IMR-90 (cell line): ENCODE results near the gene PCK1. TPM values are rescaled to one million over a fixed set of nuclear protein-coding genes. Genes with fewer than 3 reads are reported as not detected.

ENCODE experiments used
- ATAC-seq: fragments of 200-7000 bp; cut with Tn5 transposase; 2 replicates; pipeline ENCODE4 v1.9.1; 2020; ENCODE audit warnings: low read depth, mild to moderate bottlenecking, moderate library complexity
- BruUV-seq: library from RNA; stranded (reverse); fragments of 400-500 nt; replicated peaks from 2 replicates; lab custom pipeline; 2021; lab: Mats Ljungman, UMichigan
- CTCF ChIA-PET: fragments of 300-600 bp; formaldehyde crosslinking; extraction: SDS; loops from one replicate; lab custom pipeline; 2021; ENCODE audit warnings: antibody characterized with exemption; lab: Yijun Ruan, JAX
- POLR2A ChIA-PET: fragments of 300-600 bp; sonication (Branson Sonifier 250); formaldehyde crosslinking; loops from one replicate; lab custom pipeline; 2022; ENCODE audit warnings: antibody characterized with exemption; ENCODE audit not compliant: unreplicated experiment; lab: Charles Lee
- DNase-seq: peaks from one replicate; pipeline ENCODE4 v3.0.0; 2013
- H2AFZ ChIP-seq: replicated peaks from 2 replicates; pipeline ENCODE3; 2013; ENCODE audit warnings: low read length, mild to moderate bottlenecking; ENCODE audit not compliant: poor library complexity
- H2AK5ac ChIP-seq: 2 replicates; pipeline ENCODE4 v1.6.1; 2013; ENCODE audit warnings: low read depth, low read length, inconsistent platforms
- H2AK9ac ChIP-seq: replicated peaks from 2 replicates; pipeline ENCODE3; 2013; ENCODE audit warnings: mild to moderate bottlenecking, low read depth, low read length, moderate library complexity; ENCODE audit not compliant: poor library complexity
- H2BK120ac ChIP-seq: 2 replicates; pipeline ENCODE4 v1.6.1; 2013; ENCODE audit warnings: low read depth, low read length, inconsistent platforms
- H2BK15ac ChIP-seq: 3 replicates; pipeline ENCODE4 v1.6.1; 2013; ENCODE audit warnings: low read depth, low read length, inconsistent platforms
- H2BK20ac ChIP-seq: 2 replicates; pipeline ENCODE4 v1.6.1; 2013; ENCODE audit warnings: low read depth, mild to moderate bottlenecking, inconsistent platforms, low read length, moderate library complexity
- H2BK5ac ChIP-seq: 2 replicates; pipeline ENCODE4 v1.6.1; 2013; ENCODE audit warnings: mild to moderate bottlenecking, low read depth, low read length, inconsistent platforms; ENCODE audit not compliant: poor library complexity, severe bottlenecking
- H3K14ac ChIP-seq: replicated peaks from 2 replicates; pipeline ENCODE4 v1.6.1; 2013; ENCODE audit warnings: low read depth, low read length, inconsistent platforms
- H3K18ac ChIP-seq: 2 replicates; pipeline ENCODE4 v1.6.1; 2013; ENCODE audit warnings: low read depth, low read length, control low read depth
- H3K23ac ChIP-seq: 2 replicates; pipeline ENCODE4 v1.6.1; 2013; ENCODE audit warnings: low read depth, low read length, inconsistent platforms
- H3K27ac ChIP-seq: 2 replicates; pipeline ENCODE4 v1.5.1; 2013; ENCODE audit warnings: mild to moderate bottlenecking, control low read depth, low read length; ENCODE audit not compliant: insufficient read depth
- H3K27me3 ChIP-seq: 2 replicates; pipeline ENCODE4 v1.6.1; 2013; ENCODE audit warnings: low read length; ENCODE audit not compliant: control insufficient read depth, insufficient read depth
- H3K36me3 ChIP-seq: 2 replicates; pipeline ENCODE4 v1.6.1; 2013; ENCODE audit warnings: low read length, mixed read lengths; ENCODE audit not compliant: control insufficient read depth, insufficient read depth
- H3K4ac ChIP-seq: 2 replicates; pipeline ENCODE4 v1.6.1; 2013; ENCODE audit warnings: low read depth, low read length, inconsistent platforms
- H3K4me1 ChIP-seq: 2 replicates; pipeline ENCODE4 v1.6.1; 2013; ENCODE audit warnings: low read length, mixed read lengths; ENCODE audit not compliant: control insufficient read depth, insufficient read depth
- H3K4me2 ChIP-seq: 2 replicates; pipeline ENCODE4 v1.6.1; 2013; ENCODE audit warnings: low read depth, mild to moderate bottlenecking, control low read depth, low read length, moderate library complexity
- H3K4me3 ChIP-seq: 2 replicates; pipeline ENCODE4 v1.5.1; 2013; ENCODE audit warnings: low read depth, mild to moderate bottlenecking, control low read depth, low read length, moderate library complexity; ENCODE audit not compliant: insufficient read depth
- H3K56ac ChIP-seq: 2 replicates; pipeline ENCODE4 v1.6.1; 2013; ENCODE audit warnings: low read length, inconsistent platforms; ENCODE audit not compliant: insufficient read depth; ENCODE audit errors: extremely low read depth
- H3K79me1 ChIP-seq, 2 experiments: 2 replicates each; pipeline ENCODE4 v1.6.1; 2013; ENCODE audit warnings: low read length in 2 of 2, inconsistent platforms in 1 of 2, low read depth in 1 of 2
- H3K9ac ChIP-seq: 2 replicates; pipeline ENCODE4 v1.6.1; 2013; ENCODE audit warnings: low read depth, low read length, control low read depth
- H3K9me1 ChIP-seq: 2 replicates; pipeline ENCODE4 v1.6.1; 2013; ENCODE audit warnings: low read length, inconsistent platforms; ENCODE audit not compliant: insufficient read depth
- H3K9me3 ChIP-seq: 2 replicates; pipeline ENCODE4 v1.6.1; 2013; ENCODE audit warnings: low read length; ENCODE audit not compliant: control insufficient read depth, insufficient read depth
- H4K20me1 ChIP-seq: 2 replicates; pipeline ENCODE4 v1.6.1; 2013; ENCODE audit warnings: low read length, inconsistent platforms; ENCODE audit not compliant: insufficient read depth
- H4K5ac ChIP-seq: 2 replicates; pipeline ENCODE4 v1.6.1; 2013; ENCODE audit warnings: mild to moderate bottlenecking, low read depth, low read length, control low read depth
- H4K8ac ChIP-seq, 2 experiments: 2 replicates each; pipeline ENCODE4 v1.6.1; 2013; ENCODE audit warnings: low read depth in 2 of 2, low read length in 2 of 2, control low read depth in 1 of 2, inconsistent platforms in 1 of 2
- H4K91ac ChIP-seq: 2 replicates; pipeline ENCODE4 v1.6.1; 2013; ENCODE audit warnings: low read depth, low read length, inconsistent platforms; ENCODE audit not compliant: insufficient read depth
- ELK1 ChIP-seq: fragments of 150-350 bp; IDR thresholded peaks from 2 replicates; pipeline ENCODE4 v1.6.1; 2016; ENCODE audit warnings: low read depth, mild to moderate bottlenecking, low read length, moderate library complexity, borderline replicate concordance
- MAFK ChIP-seq: IDR thresholded peaks from 2 replicates; pipeline ENCODE4 v1.6.1; 2012; ENCODE audit warnings: low read depth, low read length, improper control_type of control experiment
- MXI1 ChIP-seq: IDR thresholded peaks from 2 replicates; pipeline ENCODE4 v1.6.1; 2012; ENCODE audit warnings: low read depth, mild to moderate bottlenecking, low read length, moderate library complexity, borderline replicate concordance
- WGBS, 2 experiments: methylation state at CpG; one replicate each; pipeline versions ENCODE4 v1.1.5 to v1.1.7; 2013; ENCODE audit warnings: missing lambda C conversion rate in 2 of 2; ENCODE audit not compliant: insufficient read length in 1 of 2; ENCODE audit errors: extremely low coverage in 2 of 2; 5-methylcytosine and 5-hydroxymethylcytosine counted together
- dilution Hi-C: fragments of 300-500 bp; cut with HindIII; formaldehyde crosslinking; loops from one replicate; pipeline ENCODE4 v1.14.3; 2018; ENCODE audit warnings: low sequenced_read_pairs; ENCODE audit not compliant: unreplicated experiment
- in situ Hi-C: fragments of 300-500 bp; cut with MboI; formaldehyde crosslinking; loops from 3 replicates; pipeline ENCODE4 v1.14.3; 2019; ENCODE audit warnings: low sequenced_read_pairs, inconsistent platforms, mixed read lengths
- intact Hi-C: fragments of 100-400 bp; cut with micrococcal nuclease; formaldehyde crosslinking; loops from 2 replicates; pipeline ENCODE4 v1.10.0; 2022
- polyA plus RNA-seq, 3 experiments: library from polyadenylated mRNA; depleted of rRNA; stranded (reverse); fragments of >200 nt; gene quantifications; 2 replicates each; pipeline ENCODE4 v1.2.3, GENCODE V29; 2012; ENCODE audit warnings: low replicate concordance in 1 of 3
- total RNA-seq: library from RNA; depleted of rRNA; stranded (reverse); fragments of >200 nt; gene quantifications from 2 replicates; pipeline ENCODE4 v1.2.3, GENCODE V29; 2012

Gene PCK1
- total and polyA plus RNA-seq, 2 of the 4 experiments (the other 2 are of a cell fraction) = not detected

GRCh38 chr20:57555457-57556184 is 5.3 kb upstream of the PCK1 start:
- Histone ChIP-seq H4K91ac (no peak overlapping the region), H3K4me2 (no peak overlapping the region), H3K4me1 (no peaks in the 10 kb centered on the region), H2BK120ac (no peak overlapping the region), H4K20me1 (no peaks in the 10 kb centered on the region), H3K14ac (no peak overlapping the region), H3K9me1 (no peaks in the 10 kb centered on the region), H2AK9ac (no peak overlapping the region), H3K4ac (no peak overlapping the region), H3K9ac (no peak overlapping the region), H4K8ac (no peak overlapping the region), H3K36me3 (no peaks in the 10 kb centered on the region), H2BK15ac (no peak overlapping the region), H3K27ac (no peak overlapping the region), H2BK20ac (no peak overlapping the region), H3K27me3 (peaks cover 8% of the 10 kb centered on the region), H3K9me3 (no peaks in the 10 kb centered on the region), H2AK5ac (no peak overlapping the region), H2AFZ (no peak overlapping the region), H3K23ac (no peak overlapping the region), H3K79me1 (no peaks in the 10 kb centered on the region), H3K4me3 (no peak overlapping the region), H3K56ac (no peak overlapping the region), H4K5ac (no peak overlapping the region), H3K18ac (no peak overlapping the region), H2BK5ac (no peak overlapping the region)
- dilution Hi-C loops = no loop called here
- POLR2A ChIA-PET = no interaction called here
- in situ Hi-C loops = no loop called here
- CTCF ChIA-PET = no interaction called here
- BruUV-seq = no TSS peak
- no peak for DNase-seq
- no peak for TF ChIP-seq MAFK
- no peak for TF ChIP-seq ELK1
- TF ChIP-seq MXI1 = no peak
- WGBS, 2 experiments = 79% methylated on average over 3 of the region's 11 CpGs; no CpG with 5 or more reads in 1 of the 2 experiments
- no peak for ATAC-seq
- intact Hi-C loops = no loop called here
